HL-60 (cell line): ENCODE data around the gene FUT3.

ENCODE experiments used
- DNase-seq, 2 experiments: peaks; one replicate each; pipeline ENCODE4 v3.0.0-alpha.2; 2010 to 2020; ENCODE audit warnings: low read depth in 1 of 2, low spot score in 1 of 2
- H3K27ac ChIP-seq: fragments of 250-450 bp; sonication (Bioruptor Pico); replicated peaks from 2 replicates; pipeline ENCODE4 v1.5.1; 2020; ENCODE audit warnings: mild to moderate bottlenecking, moderate library complexity
- H3K27me3 ChIP-seq: fragments of 250-450 bp; sonication (Bioruptor Pico); 2 replicates; pipeline ENCODE4 v1.5.1; 2021; ENCODE audit warnings: mild to moderate bottlenecking, moderate library complexity; ENCODE audit not compliant: insufficient read depth, poor library complexity, severe bottlenecking
- H3K4me3 ChIP-seq: replicated peaks from 2 replicates; pipeline ENCODE4 v1.5.1; 2011; ENCODE audit warnings: mild to moderate bottlenecking, control low read depth, low read length; ENCODE audit not compliant: insufficient read depth
- GABPA ChIP-seq: IDR thresholded peaks from 2 replicates; pipeline ENCODE4 v1.6.1; 2012; ENCODE audit warnings: low read depth
- POLR2AphosphoS5 ChIP-seq: IDR thresholded peaks from 2 replicates; pipeline ENCODE4 v1.6.1; 2012; ENCODE audit warnings: low read depth
- SPI1 ChIP-seq: IDR thresholded peaks from 2 replicates; pipeline ENCODE4 v1.6.1; 2012; ENCODE audit warnings: low read depth, mild to moderate bottlenecking, borderline replicate concordance
- TF ChIP-seq, protein P1 (sequence below): IDR thresholded peaks from 2 replicates; pipeline ENCODE4 v1.6.1; 2012; ENCODE audit warnings: low read depth; ENCODE audit not compliant: insufficient replicate concordance
- TF ChIP-seq, protein P2 (sequence below): IDR thresholded peaks from one replicate; pipeline ENCODE4 v1.5.1; 2011; ENCODE audit warnings: low read length, control low read depth, inconsistent platforms; ENCODE audit not compliant: insufficient read depth

The FUT3 gene

DNA sequence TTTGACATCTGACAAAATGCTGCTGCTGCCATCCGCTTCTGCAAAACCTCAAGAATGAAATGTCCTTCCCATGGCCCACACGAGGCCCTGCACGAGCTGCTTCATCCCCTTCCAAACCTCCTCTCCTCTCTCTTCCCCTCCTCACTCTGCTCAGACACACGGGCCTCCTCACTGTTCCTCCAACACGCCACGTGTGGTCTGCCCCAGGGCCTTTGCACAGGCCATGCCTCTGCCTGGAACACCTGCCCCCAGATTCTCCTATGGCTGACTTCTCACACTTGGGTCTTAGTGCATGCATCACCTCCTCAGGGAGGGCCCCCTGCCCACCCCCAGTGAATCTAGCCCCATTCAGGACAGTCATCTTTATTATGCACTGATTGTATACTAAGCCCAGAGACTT is 30.5 kb downstream of the FUT3 start:
- DNase-seq: no peak
- H3K4me3 ChIP-seq: no peak overlapping the region
- no peak for TF ChIP-seq POLR2AphosphoS5
- TF ChIP-seq GABPA: no peak
- TF ChIP-seq, protein P1, sequence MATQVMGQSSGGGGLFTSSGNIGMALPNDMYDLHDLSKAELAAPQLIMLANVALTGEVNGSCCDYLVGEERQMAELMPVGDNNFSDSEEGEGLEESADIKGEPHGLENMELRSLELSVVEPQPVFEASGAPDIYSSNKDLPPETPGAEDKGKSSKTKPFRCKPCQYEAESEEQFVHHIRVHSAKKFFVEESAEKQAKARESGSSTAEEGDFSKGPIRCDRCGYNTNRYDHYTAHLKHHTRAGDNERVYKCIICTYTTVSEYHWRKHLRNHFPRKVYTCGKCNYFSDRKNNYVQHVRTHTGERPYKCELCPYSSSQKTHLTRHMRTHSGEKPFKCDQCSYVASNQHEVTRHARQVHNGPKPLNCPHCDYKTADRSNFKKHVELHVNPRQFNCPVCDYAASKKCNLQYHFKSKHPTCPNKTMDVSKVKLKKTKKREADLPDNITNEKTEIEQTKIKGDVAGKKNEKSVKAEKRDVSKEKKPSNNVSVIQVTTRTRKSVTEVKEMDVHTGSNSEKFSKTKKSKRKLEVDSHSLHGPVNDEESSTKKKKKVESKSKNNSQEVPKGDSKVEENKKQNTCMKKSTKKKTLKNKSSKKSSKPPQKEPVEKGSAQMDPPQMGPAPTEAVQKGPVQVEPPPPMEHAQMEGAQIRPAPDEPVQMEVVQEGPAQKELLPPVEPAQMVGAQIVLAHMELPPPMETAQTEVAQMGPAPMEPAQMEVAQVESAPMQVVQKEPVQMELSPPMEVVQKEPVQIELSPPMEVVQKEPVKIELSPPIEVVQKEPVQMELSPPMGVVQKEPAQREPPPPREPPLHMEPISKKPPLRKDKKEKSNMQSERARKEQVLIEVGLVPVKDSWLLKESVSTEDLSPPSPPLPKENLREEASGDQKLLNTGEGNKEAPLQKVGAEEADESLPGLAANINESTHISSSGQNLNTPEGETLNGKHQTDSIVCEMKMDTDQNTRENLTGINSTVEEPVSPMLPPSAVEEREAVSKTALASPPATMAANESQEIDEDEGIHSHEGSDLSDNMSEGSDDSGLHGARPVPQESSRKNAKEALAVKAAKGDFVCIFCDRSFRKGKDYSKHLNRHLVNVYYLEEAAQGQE: no peak
- no peak for TF ChIP-seq SPI1
- TF ChIP-seq, protein P2, sequence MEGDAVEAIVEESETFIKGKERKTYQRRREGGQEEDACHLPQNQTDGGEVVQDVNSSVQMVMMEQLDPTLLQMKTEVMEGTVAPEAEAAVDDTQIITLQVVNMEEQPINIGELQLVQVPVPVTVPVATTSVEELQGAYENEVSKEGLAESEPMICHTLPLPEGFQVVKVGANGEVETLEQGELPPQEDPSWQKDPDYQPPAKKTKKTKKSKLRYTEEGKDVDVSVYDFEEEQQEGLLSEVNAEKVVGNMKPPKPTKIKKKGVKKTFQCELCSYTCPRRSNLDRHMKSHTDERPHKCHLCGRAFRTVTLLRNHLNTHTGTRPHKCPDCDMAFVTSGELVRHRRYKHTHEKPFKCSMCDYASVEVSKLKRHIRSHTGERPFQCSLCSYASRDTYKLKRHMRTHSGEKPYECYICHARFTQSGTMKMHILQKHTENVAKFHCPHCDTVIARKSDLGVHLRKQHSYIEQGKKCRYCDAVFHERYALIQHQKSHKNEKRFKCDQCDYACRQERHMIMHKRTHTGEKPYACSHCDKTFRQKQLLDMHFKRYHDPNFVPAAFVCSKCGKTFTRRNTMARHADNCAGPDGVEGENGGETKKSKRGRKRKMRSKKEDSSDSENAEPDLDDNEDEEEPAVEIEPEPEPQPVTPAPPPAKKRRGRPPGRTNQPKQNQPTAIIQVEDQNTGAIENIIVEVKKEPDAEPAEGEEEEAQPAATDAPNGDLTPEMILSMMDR: no peak
- H3K27me3 ChIP-seq: peaks cover 3% of the 10 kb centered on the region
- H3K27ac ChIP-seq: no peak overlapping the region

DNA sequence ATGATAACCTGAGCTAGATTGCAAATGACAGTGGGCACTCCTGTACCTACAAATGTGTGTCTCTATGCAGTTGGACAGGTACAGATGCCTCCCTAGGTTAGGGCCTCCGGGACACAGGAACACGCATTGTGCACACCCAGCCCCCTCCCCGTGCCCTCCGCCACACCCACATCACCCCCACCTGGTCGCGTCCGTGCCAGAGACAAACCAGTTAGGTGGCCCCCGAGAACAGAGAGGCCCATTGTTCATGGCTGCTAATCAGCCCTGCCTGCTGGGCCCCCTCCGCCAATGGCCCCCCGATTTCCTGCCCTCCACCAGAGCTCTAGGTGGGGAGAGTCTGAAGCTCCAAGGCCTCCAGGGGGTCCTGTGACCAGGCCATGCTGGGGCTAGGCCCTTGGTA is 32.7 kb downstream of the FUT3 start:
- no peak overlapping the region for H3K4me3 ChIP-seq
- H3K27me3 ChIP-seq: peaks cover 6% of the 10 kb centered on the region
- TF ChIP-seq, protein P2: no peak
- no peak for TF ChIP-seq SPI1
- TF ChIP-seq, protein P1: no peak
- no peak for TF ChIP-seq POLR2AphosphoS5
- no peak for TF ChIP-seq GABPA
- H3K27ac ChIP-seq: no peak overlapping the region
- no peak for DNase-seq

GRCh38 chr19:5817218-5817617 is 34.0 kb downstream of the FUT3 start:
- TF ChIP-seq, protein P1: no peak
- no peak for TF ChIP-seq GABPA
- no peak for TF ChIP-seq POLR2AphosphoS5
- TF ChIP-seq SPI1: no peak
- TF ChIP-seq, protein P2: no peak
- H3K27me3 ChIP-seq: peaks cover 6% of the 10 kb centered on the region
- H3K27ac ChIP-seq: no peak overlapping the region
- DNase-seq: no peak
- H3K4me3 ChIP-seq: no peak overlapping the region
